Activated naive CD8-positive, alpha-beta T cell treated with anti-CD3 and anti-CD28 coated beads, Interleukin-2, amount 50 U/mL, for 16 hours (primary cell): ENCODE data around the gene KIF11.
"Not testable (repeated sequence)": the region's sequence is repeated elsewhere in the genome, so short reads cannot be mapped to it uniquely, and the experiment has no call there.

Experiments
- DNase-seq: peaks from one replicate; pipeline ENCODE4 v3.0.0-alpha.2; 2020; ENCODE audit warnings: low read depth, low spot score

The KIF11 gene

DNA sequence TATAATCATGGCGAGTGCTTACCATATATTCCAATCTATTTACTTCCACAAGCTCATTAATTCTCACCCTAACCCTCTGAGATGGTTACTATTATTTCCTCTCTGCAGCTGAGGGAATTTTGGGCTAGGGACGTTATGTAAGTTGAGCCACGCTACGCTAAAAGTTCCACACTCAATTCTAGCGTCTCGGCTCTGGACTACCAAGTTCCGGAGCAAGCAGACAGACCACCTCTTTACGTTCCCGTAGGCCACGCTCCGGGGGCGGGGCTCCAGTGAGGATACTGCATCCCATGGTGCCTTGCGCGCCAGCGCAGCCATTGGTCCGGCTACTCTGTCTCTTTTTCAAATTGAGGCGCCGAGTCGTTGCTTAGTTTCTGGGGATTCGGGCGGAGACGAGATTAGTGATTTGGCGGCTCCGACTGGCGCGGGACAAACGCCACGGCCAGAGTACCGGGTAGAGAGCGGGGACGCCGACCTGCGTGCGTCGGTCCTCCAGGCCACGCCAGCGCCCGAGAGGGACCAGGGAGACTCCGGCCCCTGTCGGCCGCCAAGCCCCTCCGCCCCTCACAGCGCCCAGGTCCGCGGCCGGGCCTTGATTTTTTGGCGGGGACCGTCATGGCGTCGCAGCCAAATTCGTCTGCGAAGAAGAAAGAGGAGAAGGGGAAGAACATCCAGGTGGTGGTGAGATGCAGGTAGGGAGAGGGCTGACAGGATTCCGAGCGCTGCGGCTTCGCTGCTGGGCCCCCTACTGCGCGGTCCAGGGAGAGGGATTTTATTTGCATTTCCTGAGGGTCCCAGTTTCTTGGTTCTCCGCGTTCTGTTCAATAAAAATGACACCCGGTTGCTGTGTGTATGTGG is at the start of gene KIF11:
TSS of gene KIF11 (plus strand) at position 370 of the 858 bp plus-strand sequence. CDS start at position 616, 246 bp downstream.
- peak; percentile 93 for DNase-seq

DNA sequence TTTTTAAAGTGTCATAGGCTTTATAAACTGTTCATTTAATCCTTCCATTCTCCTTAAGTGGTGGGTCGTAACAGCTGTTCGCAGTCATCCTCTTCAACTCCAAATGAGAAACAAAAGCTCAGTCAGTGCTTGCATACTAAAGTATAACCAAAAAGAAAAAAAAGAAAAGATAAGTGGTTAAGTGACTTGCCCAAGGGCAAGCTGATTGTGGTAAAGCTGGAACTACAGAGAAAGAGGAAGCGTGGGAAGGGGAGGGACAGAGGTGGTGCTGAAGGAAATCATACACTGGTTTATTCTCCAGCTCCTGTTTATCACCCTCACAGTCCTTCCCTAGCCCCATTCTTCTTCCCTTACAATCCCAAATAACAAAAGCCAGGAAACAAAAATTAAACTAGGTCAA is 48.6 kb upstream of the KIF11 start:
- DNase-seq = no peak

GRCh38 chr10:92545556-92545955 is 47.4 kb upstream of the KIF11 start:
- no peak for DNase-seq

DNA sequence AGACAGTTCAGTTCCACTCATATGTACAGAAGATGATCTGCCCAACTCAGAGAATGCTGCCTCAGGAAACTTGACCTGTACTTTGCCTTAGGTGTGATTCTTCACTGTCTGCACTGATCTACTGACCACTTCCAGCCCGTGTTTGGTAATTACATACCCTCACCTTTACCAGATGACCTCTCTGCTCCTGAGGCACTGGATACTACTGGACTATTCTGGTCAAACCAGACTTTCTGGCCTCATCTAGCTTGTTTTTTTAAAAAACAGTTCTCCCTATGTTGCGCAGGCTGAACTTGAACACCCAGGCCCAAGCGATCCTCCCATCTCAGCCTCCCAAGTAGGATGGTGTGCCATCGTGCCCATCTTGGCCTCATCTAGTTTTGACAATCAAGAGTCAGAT is 45.3 kb upstream of the KIF11 start:
- DNase-seq = no peak

- no peak for DNase-seq
These were observed 42.0 kb upstream of the KIF11 start for GRCh38 chr10:92550924-92551323.

- no peak for DNase-seq
These were observed 40.6 kb upstream of the KIF11 start for GRCh38 chr10:92552310-92552709.

- no peak for DNase-seq
These were observed 39.0 kb upstream of the KIF11 start for GRCh38 chr10:92553959-92554358.

GRCh38 chr10:92559046-92559445 is 33.9 kb upstream of the KIF11 start:
- DNase-seq = no peak

- no peak for DNase-seq
These were observed 30.5 kb upstream of the KIF11 start for GRCh38 chr10:92562424-92562823.

- DNase-seq = no peak
These were observed 24.9 kb upstream of the KIF11 start for GRCh38 chr10:92567952-92568600.

- no peak for DNase-seq
These were observed 23.9 kb upstream of the KIF11 start for GRCh38 chr10:92569071-92569470.

DNA sequence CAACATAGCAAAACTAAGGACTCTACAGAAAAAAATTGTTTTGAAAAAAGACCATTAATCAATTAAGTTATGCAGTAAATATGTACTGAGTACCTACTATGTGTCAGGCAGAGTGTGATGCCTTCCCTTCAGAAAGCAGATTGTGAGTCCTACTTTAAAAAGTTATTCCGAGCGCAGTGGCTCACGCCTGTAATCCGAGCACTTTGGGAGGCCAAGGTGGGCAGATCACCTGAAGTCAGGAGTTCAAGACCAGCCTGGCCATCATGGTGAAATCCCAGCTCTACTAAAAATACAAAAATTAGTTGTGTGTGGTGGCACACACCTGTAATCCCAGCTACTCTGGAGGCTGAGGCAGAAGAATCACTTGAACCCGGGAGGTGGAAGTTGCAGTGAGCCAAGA is 23.3 kb upstream of the KIF11 start:
- not testable (repeated sequence) for DNase-seq

- DNase-seq = no peak
These were observed 21.3 kb upstream of the KIF11 start for GRCh38 chr10:92571649-92572048.

GRCh38 chr10:92572362-92573090 is 20.4 kb upstream of the KIF11 start:
- DNase-seq = no peak

GRCh38 chr10:92573091-92573797 is 19.7 kb upstream of the KIF11 start:
- no peak for DNase-seq

GRCh38 chr10:92573798-92574547 is 19.0 kb upstream of the KIF11 start, which contains the start of gene IDE:
Gene IDE (minus strand): TSS chr10:92574093. CDS start chr10:92574019, 74 bp downstream.
- peak; percentile 45 for DNase-seq

GRCh38 chr10:92574548-92575261 is 18.2 kb upstream of the KIF11 start:
- no peak for DNase-seq

GRCh38 chr10:92575961-92576360 is 17.0 kb upstream of the KIF11 start:
- no peak for DNase-seq

DNA sequence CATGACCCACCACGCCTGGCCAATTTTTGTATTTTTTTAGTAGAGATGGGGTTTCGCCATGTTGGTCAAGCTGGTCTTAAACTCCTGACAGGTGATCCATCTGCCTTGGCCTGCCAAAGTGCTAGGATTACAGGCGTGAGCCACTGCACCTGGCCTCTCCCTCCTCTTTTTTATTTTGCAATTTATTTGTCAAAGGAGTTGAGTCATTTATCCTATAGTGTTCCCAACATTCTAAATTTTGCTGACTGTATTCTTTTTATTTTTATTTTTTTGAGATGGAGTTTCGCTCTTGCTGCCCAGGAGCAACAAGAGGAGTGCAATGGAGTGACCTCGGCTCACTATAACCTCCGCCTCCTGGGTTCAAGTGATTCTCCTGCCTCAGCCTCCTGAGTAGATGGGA is 10.6 kb upstream of the KIF11 start:
- DNase-seq = not testable (repeated sequence)
